Cardiac septum (tissue), 1 donor: ENCODE measurements around the gene MYMK. TPM values are rescaled to one million over a fixed set of nuclear protein-coding genes. Genes with fewer than 3 reads are reported as not detected.

Experiments used
- DNase-seq: peaks from one replicate; pipeline ENCODE4 v3.0.0-alpha.2; 2020; ENCODE audit warnings: low spot score
- intact Hi-C: fragments of 100-400 bp; cut with DNase I; formaldehyde crosslinking; loops from one replicate; pipeline ENCODE4 v1.14.0; 2022
- total RNA-seq: library from RNA; stranded (reverse); fragmentation: NEBNext Ultra II Directional; extraction: Animal tissue kit (Norgen Biotek cat#: 25700); gene quantifications from one replicate; pipeline ENCODE4 v1.2.1, GENCODE V29; 2021
- donor health status: DM: no; HTN: no; CAD: no.

Gene MYMK
- total RNA-seq, 1 donor from 2014 or later: not detected

DNA sequence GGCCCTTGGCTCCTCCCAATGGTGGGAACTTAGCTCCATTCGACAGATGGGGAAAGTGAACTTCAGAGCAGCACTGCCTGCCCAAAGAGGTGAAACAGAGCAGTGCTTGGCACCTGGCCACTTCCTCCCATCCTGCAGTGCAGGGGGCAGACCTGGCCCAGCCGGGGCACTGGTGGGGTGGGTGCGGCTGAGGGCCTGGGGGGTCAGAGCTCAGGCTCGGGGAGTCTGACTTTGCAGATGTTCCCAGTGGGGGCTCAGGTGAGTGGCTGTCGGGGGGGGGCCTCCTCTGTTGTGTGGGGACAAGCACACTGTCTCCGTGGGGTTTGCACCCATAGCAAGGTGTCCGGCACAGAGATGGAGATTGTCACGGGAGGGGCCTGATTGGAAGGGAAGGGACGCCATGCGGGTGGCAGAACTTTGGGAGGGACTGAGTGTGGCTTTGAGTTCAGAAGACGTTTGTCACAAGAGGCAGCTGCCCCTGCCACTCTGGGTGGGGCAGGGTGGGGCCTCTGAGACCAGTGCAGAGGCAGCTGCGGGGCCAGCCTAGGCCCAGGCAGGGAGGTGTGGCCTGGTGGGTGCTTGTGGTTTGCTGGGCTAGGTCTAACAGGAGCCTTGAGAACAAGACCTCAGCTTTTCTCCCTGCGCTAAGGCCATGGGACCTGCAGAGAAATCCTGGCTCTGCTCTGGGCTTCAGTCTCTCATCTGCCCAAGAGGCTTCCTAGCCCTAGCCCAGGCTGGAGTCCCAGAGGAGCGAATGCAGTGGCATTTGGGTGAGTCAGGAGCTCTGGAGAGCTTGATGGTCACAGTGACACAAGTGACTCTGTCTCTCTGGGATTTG, 2.5 kb downstream of the MYMK start:
- intact Hi-C loops: no loop called here
- no peak for DNase-seq

GRCh38 chr9:133521122-133522072, 3.4 kb downstream of the MYMK start:
- no peak for DNase-seq
- intact Hi-C loops: no loop called here

- no peak for DNase-seq
- intact Hi-C loops: no loop called here
Measured at GRCh38 chr9:133520121-133520835, 4.5 kb downstream of the MYMK start.

DNA sequence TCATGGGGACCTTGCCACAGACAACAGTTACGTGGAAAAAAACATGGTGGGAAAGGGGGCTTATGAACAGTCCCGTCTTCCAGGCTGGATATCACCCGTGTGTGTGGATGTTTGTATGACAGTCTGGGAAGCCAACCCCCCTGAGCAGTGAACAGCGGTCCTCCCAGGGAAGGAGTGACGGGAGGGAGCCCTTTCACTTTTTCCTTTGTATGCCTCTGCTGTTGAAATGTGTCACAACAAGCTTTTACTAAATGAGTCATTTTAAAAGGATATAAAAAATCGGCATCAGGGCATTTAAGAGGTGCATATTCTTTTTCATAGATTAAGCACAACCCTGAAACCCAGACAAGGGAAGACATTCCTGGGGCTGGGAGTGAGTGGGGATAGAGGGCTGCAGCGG, 5.1 kb downstream of the MYMK start:
- intact Hi-C loops: no loop called here
- no peak for DNase-seq

DNA sequence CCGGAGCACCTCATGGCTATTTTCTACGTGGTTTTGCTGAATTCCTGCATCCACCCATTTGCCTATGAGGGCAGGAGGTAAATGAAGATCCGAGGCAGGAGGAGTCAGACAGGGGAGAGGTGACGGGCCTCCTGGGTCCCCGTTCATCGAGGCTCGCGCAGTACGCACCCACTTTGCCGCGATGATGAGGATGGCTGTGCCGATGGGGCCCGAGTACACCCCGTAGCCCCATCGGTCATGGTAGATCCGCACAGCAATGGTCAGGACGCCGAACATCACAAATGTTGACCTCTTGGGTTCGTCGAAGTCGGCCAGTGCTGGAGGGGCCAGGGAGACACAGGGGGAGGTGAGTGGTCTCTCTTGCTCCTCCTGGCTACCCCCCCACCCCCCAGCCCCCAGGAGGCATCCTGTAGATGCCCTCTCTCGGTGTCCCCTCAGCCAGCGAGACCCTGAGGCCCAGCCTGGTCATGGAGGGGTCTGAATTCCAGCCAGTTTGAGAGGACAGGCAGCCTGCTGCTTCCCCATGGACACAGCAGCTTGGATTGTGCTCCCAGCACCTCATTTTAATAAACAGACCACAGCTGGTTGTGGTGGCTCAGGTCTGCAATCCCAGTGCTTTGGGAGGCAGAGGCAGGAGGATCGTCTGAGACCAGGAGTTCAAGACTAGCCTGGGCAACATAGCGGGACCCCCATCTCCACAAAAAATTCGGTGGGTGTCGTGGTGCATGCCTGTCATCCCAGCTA, 5.9 kb downstream of the MYMK start:
- intact Hi-C loops: no loop called here
- no peak for DNase-seq

DNA sequence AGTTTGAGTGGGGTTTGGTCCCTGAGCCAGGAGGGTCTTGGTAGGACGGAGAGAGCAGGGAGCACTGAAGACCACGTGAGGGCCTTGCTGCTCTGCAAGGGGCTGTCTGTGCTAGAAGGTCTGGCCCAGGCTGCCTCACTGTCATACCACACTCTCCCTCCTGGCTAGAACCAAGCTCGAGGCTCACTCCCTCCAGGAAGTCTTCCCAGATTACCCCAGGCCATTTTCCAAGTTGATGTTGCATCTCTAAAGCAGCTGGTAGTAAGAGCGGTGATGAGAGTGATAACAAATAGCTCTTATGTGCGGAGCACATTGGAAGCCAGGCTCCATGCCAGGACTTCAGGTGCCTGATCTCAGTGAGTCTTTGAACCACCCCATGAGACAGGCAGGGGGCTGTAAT, 6.6 kb downstream of the MYMK start:
- intact Hi-C loops: no loop called here
- DNase-seq: no peak

GRCh38 chr9:133517711-133518110, 7.0 kb downstream of the MYMK start:
- DNase-seq: no peak
- intact Hi-C loops: no loop called here

GRCh38 chr9:133516961-133517350, 7.8 kb downstream of the MYMK start:
- intact Hi-C loops: no loop called here
- no peak for DNase-seq

DNA sequence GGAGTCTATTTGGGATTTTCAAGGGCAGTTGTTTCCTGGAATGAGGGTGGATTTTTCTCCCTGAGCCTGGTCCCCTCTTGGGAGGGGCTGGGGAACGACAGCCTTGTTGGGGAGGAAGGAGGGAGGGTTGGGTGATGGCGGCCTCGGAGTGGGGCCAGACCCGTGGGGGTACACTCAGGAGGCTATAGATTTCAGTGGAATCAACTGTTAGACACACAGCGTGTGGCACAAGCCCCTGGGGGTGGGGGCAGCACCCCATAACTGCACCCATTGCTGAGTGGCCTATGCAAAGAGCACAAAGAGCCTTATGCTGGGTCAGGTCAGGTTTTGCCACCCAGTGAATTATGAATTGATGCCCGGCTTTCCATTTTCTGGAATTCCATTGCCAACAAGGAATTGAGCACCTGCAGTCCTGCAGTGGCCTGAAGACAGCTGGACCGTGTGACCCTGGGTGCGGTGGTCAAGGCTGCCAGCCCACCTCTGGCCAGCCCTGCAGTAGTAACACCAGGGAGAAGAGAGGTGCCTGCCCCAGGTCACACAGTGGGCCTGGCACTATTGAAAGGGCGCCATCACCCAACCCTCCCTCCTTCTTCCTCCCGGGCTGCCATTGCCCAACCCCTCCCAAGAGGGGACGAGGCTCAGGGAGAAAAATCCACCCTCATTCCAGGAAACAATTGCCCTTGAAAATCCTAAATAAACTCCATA, 8.4 kb downstream of the MYMK start:
- intact Hi-C loops: no loop called here
- DNase-seq: no peak

DNA sequence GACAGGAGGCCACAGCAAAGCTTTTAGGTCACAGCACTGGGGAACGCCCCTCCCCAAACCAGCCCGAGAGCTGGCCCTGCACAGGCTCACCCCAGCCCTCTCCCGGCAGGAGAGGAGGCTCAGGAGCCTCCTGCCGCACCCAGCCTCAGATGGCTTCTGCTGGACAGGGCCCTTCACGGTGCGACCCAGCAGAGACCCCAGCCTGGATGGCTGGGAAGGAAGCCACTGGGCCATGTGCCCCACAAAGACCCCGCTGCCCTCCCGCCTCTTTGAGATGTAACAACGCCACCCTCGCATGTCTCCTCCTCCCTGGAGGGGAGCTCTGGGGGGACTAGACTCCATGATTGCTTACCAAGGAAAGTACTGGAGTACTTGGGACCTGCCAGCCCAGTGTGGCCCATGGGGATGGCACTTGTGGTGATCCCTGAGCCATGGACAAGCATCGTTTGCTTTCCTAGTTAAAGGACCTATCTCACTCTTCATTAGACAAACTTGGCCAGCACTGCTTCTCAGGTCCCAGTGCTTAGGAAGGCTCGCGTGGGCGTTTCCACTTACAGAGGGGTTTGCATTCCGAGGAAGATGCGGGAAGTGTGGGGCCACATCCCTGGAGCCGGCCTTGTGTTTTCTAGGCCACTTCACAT, 9.0 kb downstream of the MYMK start:
- DNase-seq: no peak
- intact Hi-C loops: no loop called here

- intact Hi-C loops: no loop called here
Measured at GRCh38 chr9:133515240-133515610, 9.5 kb downstream of the MYMK start.

DNA sequence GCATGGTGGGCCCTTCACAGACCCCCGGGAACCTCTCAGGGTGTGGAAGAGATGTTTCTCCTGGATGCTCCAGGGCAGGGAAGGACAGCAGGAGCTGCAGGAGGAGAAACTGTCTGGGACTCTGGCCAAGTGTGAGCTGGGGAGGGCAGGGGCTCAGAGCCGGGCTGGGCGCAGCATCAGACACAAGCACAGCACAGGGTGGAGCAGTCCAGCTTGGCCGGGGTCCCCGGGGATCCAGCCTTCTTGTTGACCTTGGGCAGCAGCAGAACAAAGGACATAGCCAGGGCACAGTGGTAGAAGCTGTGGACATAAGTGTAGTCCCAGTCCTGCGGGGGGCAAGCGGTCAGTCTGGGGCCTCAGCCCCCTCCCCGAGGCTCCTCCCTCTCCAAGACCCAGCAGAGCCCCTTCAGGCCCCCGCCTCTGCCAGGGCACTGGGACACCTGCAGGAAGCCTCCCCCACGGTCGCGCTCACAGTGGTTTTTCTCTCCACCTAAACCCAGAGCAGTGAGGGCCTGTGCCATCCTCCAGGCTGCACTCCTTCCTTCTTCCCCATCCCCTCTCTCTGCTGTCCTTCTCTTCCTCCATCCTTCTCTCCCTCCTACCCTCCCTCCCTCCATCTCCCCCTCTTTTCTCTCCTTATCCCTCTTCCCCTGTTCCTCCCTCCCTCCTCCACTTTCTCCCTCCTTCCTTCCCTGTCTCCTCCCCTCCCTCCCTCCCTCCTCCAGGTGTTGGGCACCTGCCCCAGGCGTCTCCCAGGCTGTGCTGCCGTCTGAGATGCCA, 10.1 kb downstream of the MYMK start:
- DNase-seq: no peak
- intact Hi-C loops: no loop called here

More at GRCh38 chr9:133515240-133515610, 9.5 kb downstream of the MYMK start:
- DNase-seq: no peak

DNA sequence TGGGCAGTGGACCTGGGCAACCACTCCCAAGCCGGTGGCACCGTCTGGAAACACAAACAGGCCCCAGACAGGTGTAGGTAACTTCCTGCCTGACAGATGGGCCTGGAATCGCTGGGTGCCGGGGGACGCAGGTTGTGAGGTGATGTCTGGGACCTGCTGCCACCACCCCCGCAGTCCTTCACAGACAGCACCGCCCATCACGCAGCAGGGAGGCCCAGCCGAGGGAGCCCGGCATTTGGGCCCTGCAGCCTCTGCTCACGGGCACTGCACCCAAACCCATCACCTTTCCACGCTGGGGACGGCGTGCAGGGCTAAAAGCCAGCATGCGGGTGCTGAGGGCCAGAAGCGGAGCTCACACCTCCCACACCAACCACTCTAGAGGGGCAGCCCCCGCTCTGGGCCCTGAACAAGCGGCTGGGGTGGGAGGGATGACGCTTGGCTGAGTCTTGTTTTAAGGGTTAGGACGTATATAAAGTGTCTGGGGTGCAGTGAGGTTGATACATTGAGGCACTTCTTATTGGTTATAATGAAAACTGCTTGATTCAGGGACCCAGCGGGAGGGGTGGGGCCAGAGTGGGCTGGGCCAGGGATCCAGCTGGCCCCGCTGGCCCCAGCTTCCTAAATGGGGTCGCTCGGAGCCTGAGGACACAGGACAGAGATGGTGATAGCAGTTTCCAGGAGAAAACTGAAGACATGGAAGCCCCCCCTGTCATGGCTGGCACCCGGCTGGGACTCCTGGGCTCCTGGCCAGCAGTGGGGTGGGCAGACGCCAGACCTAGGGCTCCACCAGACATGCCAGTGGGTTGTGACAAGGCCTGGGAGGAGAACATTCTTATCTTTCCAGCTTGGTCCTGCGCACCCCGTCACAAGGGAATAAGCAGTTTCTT, 11.3 kb downstream of the MYMK start:
- DNase-seq: no peak
- intact Hi-C loops: no loop called here

- intact Hi-C loops: no loop called here
- no peak for DNase-seq
Measured at GRCh38 chr9:133512253-133513213, 12.2 kb downstream of the MYMK start.

DNA sequence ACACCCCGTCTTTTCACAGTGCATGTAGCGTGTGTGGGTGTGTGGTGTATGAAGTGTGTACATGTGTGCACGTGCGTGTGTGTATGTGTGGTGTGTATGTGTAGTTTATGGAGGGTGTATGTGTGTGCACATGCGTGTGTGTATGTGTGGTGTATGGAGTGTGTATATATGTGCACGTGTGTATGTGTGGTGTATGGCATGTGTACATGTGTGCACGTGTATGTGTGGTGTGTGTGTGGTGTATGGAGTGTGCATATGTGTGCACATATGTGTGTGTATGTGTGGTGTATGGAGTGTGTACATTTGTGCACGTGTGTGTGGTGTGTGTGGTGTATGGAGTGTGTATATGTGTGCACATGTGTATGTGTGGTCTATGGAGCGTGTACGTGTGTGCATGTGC, 13.2 kb downstream of the MYMK start:
- intact Hi-C loops: no loop called here
- no peak for DNase-seq
